GM19324 (cell line): ENCODE data around the gene DENND1A.
"Not testable (repeated sequence)": the region's sequence is repeated elsewhere in the genome, so short reads cannot be mapped to it uniquely, and the experiment has no call there.

Source experiments
- ATAC-seq: cut with Tn5 transposase; IDR thresholded peaks from one replicate; pipeline ENCODE4 v1.9.1; 2021; ENCODE audit warnings: mild to moderate bottlenecking, moderate library complexity; ENCODE audit not compliant: unreplicated experiment, low FRiP score

Gene DENND1A

DNA sequence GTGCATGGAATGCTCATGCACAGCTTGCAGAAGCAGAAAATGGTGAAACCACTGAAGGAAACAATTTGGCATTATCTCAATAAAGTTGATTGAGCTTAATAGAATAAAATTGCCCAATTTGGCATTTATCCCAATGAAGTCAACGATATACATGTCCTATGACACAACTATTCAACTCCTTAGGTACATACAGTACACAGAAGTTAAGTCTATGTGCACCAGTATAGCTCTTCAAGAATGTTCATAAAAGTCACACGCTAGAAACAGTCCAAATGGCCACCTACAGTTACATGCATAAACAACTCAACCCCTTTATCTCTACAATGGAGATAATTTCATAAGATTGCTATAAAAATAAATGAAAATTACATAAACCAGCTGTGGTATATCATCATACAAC, 184.5 kb downstream of the DENND1A start:
- ATAC-seq, result no peak

DNA sequence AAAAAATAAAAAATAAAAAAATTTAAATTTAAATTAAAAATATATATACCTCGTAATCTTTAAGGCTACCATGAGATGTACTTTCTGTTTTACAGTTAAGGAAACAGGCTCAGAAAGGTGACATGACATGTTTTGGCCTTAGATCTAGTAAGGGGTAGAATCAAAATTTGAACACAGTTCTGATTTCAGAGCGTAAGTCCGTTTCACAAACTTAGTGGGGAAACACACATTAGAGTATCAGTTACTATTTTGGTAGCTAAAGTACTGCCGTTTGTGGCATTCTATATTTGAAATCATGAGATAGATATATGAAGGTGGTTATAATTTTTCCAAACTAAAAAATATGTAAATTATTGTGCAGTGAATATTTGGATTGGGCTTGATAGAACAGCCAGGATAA, 186.2 kb downstream of the DENND1A start:
- no peak for ATAC-seq

GRCh38 chr9:123742009-123742767, 187.7 kb downstream of the DENND1A start:
- no peak for ATAC-seq

- no peak for ATAC-seq
Measured at GRCh38 chr9:123741214-123741613, 188.7 kb downstream of the DENND1A start.

GRCh38 chr9:123739902-123740301, 190.0 kb downstream of the DENND1A start:
- no peak for ATAC-seq

DNA sequence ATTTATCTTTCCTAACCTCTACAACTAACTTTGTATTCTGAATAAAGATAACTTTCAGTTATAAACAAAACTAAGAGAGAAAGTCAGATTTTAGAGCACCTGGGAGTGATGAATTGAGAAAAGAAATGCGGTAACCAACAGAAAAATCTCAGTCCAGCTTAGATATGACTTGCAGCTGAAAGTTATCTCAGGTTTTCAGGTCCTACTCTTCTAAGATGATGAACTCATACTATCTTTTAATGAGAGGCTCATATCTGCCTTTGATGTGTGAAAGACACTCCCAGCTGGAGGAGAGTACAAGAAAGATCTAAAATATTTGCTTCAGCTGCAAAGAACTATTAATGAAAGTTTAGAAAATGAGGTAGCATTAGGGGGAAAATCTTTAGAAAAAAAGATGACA, 190.5 kb downstream of the DENND1A start:
- ATAC-seq, result no peak

GRCh38 chr9:123738648-123739047, 191.3 kb downstream of the DENND1A start:
- no peak for ATAC-seq

- ATAC-seq, result no peak
Measured at GRCh38 chr9:123735376-123735775, 194.6 kb downstream of the DENND1A start.

- ATAC-seq, result not testable (repeated sequence)
Measured at GRCh38 chr9:123728571-123728970, 201.4 kb downstream of the DENND1A start.

- ATAC-seq, result no peak
Measured at GRCh38 chr9:123727332-123727731, 202.6 kb downstream of the DENND1A start.

DNA sequence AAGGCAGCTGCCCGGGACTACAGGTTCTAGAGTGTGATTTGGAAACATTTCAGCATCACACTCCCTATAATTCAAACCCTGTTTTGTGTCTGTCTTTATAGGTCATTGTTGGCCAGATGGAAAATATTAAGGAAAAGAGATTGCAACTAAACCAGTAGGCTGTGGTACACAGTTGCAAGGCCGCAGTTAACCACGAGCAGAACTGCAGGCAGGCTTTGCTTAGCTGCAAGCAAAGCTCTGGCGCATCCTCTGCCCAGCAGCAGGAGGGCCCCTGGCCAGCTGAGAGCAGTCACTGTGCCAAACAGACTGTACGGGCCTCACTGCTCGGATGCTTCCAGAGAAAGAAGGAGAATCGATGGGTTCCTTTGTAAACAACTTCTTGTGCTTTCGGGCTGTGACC, 204.5 kb downstream of the DENND1A start:
- ATAC-seq, result no peak

GRCh38 chr9:123724211-123724796, 205.6 kb downstream of the DENND1A start:
- ATAC-seq, result no peak

DNA sequence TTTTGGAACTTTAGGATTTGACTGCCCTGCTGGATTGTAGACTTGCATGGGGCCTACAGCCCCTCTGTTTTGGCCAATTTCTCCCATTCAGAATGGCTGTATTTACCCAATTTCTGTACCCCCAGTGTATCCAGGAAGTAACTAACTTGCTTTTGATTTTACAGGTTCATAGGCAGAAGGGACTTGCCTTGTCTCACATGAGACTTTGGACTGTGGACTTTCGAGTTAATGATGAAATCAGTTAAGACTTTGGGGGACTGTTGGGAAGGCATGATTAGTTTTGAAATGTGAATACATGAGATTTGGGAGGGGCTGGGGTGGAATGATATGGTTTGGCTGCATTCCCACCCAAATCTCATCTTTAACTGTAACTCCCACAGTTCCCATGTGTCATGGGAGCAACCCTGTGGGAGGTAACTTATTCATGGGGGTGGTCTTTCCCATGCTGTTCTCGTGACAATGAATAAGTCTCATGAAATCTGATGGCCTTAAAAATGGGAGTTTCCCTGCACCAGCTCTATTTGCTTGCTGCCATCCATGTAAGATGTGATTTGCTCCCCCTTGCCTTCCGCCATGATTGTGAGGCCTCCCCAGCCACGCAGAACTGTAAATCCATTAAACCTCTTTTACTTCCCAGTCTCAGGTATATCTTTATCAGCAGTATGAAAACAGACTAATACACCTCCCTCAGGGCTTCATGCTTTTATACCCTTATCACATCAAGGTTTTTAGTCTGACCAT, 206.6 kb downstream of the DENND1A start:
- no peak for ATAC-seq

DNA sequence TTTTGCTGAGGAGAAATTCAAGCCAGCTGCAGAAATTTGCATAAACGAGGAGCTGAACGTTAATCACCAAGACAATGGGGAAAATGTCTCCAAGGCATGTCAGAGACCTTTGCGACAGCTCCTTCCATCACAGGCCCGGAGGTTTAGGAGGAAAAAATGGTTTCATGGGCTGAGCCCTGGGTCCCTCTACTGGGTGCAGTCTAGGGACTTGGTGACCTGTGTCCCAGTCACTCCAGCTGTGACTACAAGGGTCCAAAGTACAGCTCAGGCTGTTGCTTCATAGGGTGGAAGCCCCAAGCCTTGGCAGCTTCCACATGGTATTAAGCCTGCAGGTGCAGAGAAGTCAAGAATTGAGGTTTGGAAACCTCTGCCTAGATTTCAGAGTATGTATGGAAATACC, 207.5 kb downstream of the DENND1A start:
- ATAC-seq, result no peak

DNA sequence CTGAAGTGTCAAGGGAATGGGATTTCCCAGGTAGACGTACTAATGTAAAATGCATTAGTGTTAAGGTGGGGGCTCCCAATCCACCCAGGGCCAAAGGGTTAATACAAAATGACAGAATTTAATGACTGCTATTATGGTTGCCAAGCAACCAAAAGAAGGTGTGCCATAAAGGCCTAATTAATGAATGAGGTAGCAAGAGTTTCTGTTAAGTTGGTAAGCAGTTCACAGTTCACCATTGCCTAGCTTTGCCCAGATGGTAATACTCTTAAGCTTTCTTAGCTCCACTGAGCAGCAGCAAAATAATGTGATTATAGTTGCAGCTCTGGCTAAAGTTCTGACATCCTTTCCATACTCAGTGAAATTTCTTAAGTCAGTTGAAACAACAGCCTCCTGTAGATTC, 211.7 kb downstream of the DENND1A start:
- no peak for ATAC-seq

DNA sequence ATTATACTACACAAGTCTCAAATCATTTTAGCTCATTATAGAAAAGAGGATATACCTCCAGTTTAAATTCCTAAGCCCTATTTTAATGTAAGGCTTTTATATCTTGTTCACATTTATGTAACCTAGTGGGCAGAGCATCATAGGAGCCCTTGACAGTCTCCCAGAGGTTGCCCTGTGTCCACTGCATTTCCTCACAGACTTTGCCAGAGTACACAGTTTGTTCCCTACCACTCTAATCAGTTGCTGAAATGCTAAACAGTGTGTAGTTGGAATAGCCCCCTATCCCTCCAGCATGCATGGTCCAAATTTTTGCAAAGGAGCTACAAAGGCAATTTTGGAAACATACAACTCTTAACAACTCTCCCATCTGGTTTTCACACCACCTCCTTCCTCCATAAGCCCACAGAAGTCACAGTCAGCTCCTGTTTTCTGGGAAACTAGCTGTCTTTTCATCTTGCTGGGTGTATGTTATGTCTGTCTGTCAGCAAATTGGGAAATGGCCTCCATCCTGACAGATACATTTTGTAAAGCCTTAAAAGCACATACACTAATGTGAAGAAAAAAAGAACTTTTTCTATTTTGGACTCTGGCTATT, 212.2 kb downstream of the DENND1A start:
- no peak for ATAC-seq

DNA sequence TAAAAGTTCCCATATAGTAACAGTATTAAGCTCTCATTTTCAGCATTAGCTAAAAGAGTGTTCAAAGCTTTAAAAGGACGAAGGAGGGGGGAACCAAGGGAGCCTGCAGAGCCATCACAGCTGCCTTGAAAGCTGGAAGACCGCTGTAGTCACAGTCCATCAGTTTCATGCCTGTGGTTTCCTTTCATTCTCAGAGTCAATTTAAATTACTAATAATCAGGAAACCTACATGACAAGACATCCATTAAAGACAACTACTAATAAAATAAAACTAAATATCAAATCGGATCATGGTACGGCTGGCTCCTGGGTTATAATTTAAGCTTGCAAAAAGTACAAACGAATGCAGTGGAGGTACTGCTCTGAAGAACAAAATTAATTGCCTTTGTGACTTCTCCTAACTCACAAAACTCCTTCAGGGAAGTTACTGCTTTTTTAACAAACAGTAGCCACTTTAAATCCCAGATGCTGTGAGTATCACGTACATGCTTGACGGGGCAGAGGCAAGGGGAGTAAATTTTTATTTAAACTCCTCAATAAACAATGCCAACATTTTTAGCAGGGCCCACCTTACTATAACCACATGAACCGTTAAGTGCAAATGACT, 213.5 kb downstream of the DENND1A start:
- no peak for ATAC-seq

DNA sequence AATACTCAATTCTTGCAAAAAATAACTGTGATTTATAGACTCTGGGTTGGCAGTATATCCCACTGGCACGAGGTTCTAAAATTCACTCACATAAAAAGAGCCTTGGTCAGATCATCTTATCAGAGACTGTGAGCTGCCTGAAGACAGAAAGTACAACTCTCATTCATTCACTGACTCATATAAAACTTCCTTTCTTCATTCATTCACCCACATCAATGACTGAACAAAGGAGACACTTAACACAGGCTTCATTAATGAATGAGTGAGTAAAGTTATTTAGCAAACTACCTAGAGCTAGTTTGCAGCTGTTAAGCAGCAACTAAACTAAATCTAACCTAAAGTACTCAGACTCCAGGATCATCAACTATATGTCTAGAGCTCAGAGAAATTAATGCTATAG, 214.7 kb downstream of the DENND1A start:
- ATAC-seq, result no peak

DNA sequence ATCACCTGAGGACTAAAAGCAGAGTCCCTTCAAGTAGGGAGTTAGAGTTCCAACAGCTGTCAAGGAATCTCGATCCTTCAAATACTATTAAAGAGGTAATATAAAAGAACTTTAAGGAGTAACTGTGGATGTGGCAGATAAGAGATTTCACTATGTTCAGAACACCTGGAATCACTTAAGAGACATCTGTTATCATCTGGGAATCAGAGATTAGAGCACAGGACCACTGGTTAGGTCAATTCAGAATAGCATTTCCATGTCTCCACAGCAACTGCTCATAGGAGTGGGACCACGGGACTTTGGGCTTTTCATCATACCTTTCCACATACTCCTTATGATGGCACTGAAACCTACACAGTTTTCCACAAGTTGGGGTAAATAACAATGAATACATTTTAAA, 216.6 kb downstream of the DENND1A start:
- no peak for ATAC-seq

DNA sequence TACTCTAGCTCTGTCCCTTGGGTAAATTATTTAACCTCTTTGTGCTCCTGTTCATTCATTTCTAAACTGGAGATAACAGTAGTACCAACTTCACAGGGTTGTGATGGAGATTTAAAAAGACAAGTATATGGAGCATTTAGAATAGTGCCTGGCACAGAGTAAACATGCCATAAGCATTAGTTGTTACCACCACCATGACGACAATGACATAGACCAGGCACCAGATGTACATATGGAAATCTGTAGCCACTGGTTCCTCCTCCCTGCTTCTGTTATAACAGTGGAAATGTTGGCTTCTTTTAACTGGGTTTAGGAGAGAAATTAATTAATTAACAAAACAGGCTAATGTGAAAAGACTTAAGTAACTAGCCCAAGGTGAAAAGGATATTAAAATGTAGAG, 217.5 kb downstream of the DENND1A start:
- no peak for ATAC-seq

DNA sequence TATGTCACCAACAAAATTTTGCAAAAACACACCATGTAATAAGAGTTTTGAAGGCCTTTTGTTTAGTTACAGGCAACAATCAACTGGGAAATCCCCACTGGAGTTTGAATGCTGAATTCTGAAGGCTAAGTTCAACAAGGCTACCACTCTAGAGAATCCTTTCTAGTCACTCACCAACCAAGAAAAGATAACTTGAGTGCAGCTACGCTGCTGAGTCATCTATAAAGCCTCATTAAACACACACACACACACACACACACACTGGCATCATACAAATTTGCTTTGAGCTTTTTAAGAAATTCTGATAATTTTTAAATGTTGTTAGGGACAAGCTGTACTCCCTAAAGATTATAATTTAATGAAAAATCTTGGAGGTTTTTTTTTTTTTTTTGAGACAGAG, 219.6 kb downstream of the DENND1A start:
- ATAC-seq, result no peak
